HG03469 (cell line): Measurements from ENCODE around the gene TAF11L3.
"Not testable (repeated sequence)": the region's sequence is repeated elsewhere in the genome, so short reads cannot be mapped to it uniquely, and the experiment has no call there.

Source experiments
- ATAC-seq: cut with Tn5 transposase; IDR thresholded peaks from one replicate; pipeline ENCODE4 v1.9.1; 2021; ENCODE audit warnings: mild to moderate bottlenecking, moderate library complexity, moderate number of reproducible peaks; ENCODE audit not compliant: unreplicated experiment

TAF11L3 gene

DNA sequence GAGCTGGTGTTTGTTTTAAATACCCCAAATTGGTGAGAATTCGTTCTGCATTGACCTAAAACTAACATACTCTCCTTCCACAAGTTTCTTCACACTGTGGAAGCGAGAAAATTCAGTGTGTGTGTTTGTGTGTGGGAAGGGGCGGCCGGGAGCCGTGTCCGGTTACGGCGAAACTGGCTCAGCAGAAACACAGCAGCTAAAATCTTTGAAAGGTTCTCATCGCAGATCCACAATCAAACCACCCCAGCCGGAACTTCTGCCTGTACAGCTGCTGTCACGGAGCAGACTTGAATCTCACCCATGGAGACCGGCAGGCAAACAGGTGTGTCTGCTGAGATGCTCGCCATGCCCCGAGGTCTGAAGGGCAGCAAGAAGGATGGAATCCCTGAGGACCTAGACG is at the start of gene TAF11L3:
TAF11L3 (plus strand) TSS at position 301 of the 400 bp plus-strand sequence.
- ATAC-seq, result not testable (repeated sequence)

DNA sequence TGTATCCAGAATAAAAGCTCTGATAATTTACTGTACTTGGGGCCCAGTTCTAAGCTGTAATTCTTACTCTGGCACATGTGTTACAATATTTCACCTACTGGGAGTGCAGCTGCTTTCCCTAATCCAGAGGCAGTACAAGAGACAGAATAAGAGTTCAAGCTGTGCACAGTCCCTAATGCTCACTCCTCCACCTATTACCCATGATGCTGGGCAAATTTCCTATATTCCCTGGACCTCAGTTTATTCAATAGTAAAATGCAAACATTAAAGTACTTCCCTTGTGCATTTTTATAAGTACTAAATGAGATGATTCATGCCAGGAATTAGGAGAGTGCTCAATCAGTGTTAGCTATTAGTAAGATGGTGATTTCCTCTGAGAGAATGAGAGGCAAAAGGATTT is 48.1 kb upstream of the TAF11L3 start:
- ATAC-seq, result no peak

DNA sequence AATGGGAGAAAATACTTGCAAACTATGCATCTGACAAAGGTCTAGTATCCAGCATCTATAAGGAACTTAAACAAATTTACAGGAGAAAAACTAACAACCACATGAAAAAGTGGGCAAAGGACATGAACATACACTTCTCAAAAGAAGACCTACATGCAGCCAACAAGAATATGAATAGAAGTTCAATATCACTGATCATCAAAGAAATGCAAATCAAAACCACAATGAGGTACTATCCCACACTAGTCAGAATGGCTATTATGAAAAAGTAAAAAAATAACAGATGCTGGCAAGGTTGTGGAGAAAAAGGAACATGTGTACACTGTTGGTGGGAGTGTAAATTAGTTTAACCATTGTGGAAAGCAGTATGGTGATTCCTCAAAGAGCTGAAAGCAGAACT is 43.1 kb upstream of the TAF11L3 start:
- ATAC-seq, result peak; percentile 53

- no peak for ATAC-seq
These were observed 41.1 kb upstream of the TAF11L3 start for GRCh38 chr5:17477043-17477442.

- ATAC-seq, result no peak
These were observed 40.4 kb upstream of the TAF11L3 start for GRCh38 chr5:17477573-17478265.

DNA sequence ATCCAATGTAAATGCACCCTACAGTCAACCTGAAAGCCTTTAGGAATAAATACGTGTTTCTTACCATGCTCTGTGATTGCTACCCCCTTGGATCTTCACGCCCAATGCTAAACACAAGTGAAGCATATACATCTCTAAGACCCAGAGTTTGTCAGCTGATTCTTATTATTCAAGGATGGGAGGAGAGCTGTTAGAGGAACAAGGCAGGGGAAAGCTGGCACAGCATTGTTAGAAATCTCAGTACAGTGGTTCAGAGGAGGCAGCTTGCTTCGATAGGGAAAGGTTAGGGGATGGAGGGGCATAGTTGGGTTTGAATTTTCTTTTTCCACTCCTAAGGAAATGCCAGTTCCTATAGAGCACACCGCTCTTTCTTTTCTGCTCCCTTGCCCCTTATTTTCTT is 36.8 kb upstream of the TAF11L3 start:
- no peak for ATAC-seq

- ATAC-seq, result no peak
These were observed 35.4 kb upstream of the TAF11L3 start for GRCh38 chr5:17482790-17483189.

GRCh38 chr5:17486464-17487173 is 31.5 kb upstream of the TAF11L3 start:
- ATAC-seq, result not testable (repeated sequence)

GRCh38 chr5:17487174-17487512 is 31.0 kb upstream of the TAF11L3 start:
- ATAC-seq, result no peak

DNA sequence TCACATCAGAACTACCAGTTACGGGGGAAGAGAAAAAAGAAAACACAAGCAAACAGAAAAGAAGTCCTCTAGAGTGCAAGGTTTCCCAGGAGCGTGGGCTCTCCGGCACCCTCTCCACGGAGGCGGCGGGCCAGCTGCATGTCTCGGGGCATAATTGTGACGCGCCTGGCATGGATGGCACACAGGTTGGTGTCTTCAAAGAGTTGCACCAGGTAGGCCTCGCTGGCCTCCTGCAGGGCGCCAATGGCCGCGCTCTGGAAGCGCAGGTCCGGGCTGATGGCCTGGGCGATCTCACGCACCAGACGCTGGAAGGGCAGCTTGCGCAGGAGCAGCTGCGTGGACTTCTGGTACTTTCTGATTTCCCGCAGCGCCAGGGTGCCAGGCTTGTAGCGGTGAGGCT is 26.9 kb upstream of the TAF11L3 start:
- ATAC-seq, result not testable (repeated sequence)

- ATAC-seq, result no peak
These were observed 25.4 kb upstream of the TAF11L3 start for GRCh38 chr5:17492770-17493169.

GRCh38 chr5:17497446-17497845 is 20.7 kb upstream of the TAF11L3 start:
- ATAC-seq, result no peak

- not testable (repeated sequence) for ATAC-seq
These were observed 20.2 kb upstream of the TAF11L3 start, which contains the start of gene TAF11L2 for GRCh38 chr5:17497931-17498330. Gene TAF11L2 (plus strand): TSS chr5:17498231.

GRCh38 chr5:17511775-17512325 is 6.3 kb upstream of the TAF11L3 start:
- no peak for ATAC-seq

GRCh38 chr5:17517526-17517925 is 641 bp upstream of the TAF11L3 start:
- ATAC-seq, result not testable (repeated sequence)

GRCh38 chr5:17519508-17519907 is 1.3 kb downstream of the TAF11L3 start:
- not testable (repeated sequence) for ATAC-seq

DNA sequence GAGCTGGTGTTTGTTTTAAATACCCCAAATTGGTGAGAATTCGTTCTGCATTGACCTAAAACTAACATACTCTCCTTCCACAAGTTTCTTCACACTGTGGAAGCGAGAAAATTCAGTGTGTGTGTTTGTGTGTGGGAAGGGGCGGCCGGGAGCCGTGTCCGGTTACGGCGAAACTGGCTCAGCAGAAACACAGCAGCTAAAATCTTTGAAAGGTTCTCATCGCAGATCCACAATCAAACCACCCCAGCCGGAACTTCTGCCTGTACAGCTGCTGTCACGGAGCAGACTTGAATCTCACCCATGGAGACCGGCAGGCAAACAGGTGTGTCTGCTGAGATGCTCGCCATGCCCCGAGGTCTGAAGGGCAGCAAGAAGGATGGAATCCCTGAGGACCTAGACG is 3.3 kb downstream of the TAF11L3 start, which contains the start of gene TAF11L4:
TAF11L4 (plus strand) TSS at position 301 of the 400 bp plus-strand sequence.
- ATAC-seq, result not testable (repeated sequence)

GRCh38 chr5:17524935-17525334 is 6.8 kb downstream of the TAF11L3 start, which contains the start of gene TAF11L5:
Gene TAF11L5 (plus strand): TSS chr5:17525235.
- not testable (repeated sequence) for ATAC-seq

DNA sequence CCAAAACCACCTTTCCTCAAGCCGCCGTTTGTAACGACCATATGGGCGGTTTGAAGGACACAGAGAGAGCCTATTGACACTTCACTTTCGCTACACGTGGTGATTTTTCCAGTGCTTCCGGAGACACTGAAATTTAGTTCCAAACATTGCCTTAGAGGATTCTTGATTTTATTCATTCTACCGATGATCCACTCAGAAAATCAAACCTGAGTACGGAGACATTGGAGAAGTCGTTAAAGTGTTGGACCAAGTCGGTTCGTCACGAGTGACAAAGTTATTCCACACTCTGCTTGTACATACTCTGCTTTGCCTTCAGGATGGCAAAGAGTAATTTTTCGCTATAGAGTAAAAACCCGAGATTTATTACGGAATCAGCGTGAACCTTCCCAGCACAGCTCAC is 8.3 kb downstream of the TAF11L3 start:
- ATAC-seq, result not testable (repeated sequence)

- ATAC-seq, result not testable (repeated sequence)
These were observed 10.2 kb downstream of the TAF11L3 start, which contains the start of gene TAF11L6 for GRCh38 chr5:17528369-17528768. Gene TAF11L6 (plus strand): TSS chr5:17528669.
